OCI-LY7 (cell line): ENCODE data around the gene PPP1R11.

ENCODE experiments used
- EZH2phosphoT487 ChIP-seq: fragments of 200-600 bp; sonication (generic); IDR thresholded peaks from 2 replicates; pipeline ENCODE4 v1.6.1; 2018; ENCODE audit warnings: low read depth, borderline replicate concordance, mild to moderate bottlenecking, mixed run types, antibody characterized with exemption, low read length, moderate library complexity, mixed read lengths
- TF ChIP-seq, protein P1 (sequence below): fragments of 200-600 bp; sonication (generic); conservative IDR thresholded peaks from 2 replicates; pipeline ENCODE4 v1.5.1; 2014; ENCODE audit warnings: mild to moderate bottlenecking, antibody characterized with exemption, low read length, moderate library complexity, mixed read lengths

GRCh38 chr6:30067460-30068139 is 602 bp downstream of the PPP1R11 start:
- TF ChIP-seq, protein P1, sequence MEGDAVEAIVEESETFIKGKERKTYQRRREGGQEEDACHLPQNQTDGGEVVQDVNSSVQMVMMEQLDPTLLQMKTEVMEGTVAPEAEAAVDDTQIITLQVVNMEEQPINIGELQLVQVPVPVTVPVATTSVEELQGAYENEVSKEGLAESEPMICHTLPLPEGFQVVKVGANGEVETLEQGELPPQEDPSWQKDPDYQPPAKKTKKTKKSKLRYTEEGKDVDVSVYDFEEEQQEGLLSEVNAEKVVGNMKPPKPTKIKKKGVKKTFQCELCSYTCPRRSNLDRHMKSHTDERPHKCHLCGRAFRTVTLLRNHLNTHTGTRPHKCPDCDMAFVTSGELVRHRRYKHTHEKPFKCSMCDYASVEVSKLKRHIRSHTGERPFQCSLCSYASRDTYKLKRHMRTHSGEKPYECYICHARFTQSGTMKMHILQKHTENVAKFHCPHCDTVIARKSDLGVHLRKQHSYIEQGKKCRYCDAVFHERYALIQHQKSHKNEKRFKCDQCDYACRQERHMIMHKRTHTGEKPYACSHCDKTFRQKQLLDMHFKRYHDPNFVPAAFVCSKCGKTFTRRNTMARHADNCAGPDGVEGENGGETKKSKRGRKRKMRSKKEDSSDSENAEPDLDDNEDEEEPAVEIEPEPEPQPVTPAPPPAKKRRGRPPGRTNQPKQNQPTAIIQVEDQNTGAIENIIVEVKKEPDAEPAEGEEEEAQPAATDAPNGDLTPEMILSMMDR: no peak
- TF ChIP-seq EZH2phosphoT487: no peak
